OCI-M2 (cell line): ENCODE results near the gene CD209.
"Not testable (repeated sequence)": the region's sequence is repeated elsewhere in the genome, so short reads cannot be mapped to it uniquely, and the experiment has no call there.

Experiments used
- DNase-seq: peaks from one replicate; lab custom pipeline; 2025; ENCODE audit not compliant: unreplicated experiment; lab: John Stamatoyannopoulos, UW

The CD209 gene

GRCh38 chr19:7771072-7771471 lies 23.7 kb upstream of the CD209 start:
- DNase-seq = no peak

- DNase-seq = no peak
Measured at GRCh38 chr19:7769171-7769570, 21.8 kb upstream of the CD209 start.

GRCh38 chr19:7767487-7767886 lies 20.2 kb upstream of the CD209 start:
- DNase-seq = no peak

- DNase-seq = no peak
Measured at GRCh38 chr19:7766535-7766934, 19.2 kb upstream of the CD209 start.

- DNase-seq = not testable (repeated sequence)
Measured at GRCh38 chr19:7765043-7765442, 17.7 kb upstream of the CD209 start.

GRCh38 chr19:7764157-7764556 lies 16.8 kb upstream of the CD209 start:
- not testable (repeated sequence) for DNase-seq

- no peak for DNase-seq
Measured at GRCh38 chr19:7763696-7764095, 16.4 kb upstream of the CD209 start.

- DNase-seq = no peak
Measured at GRCh38 chr19:7762719-7763293, 15.5 kb upstream of the CD209 start, which contains the start of gene CLEC4M. Gene CLEC4M, plus strand, starts transcription at chr19:7763243. Its CDS starts 24 bp downstream, at chr19:7763267.

GRCh38 chr19:7759156-7759555 lies 11.8 kb upstream of the CD209 start:
- no peak for DNase-seq

- no peak for DNase-seq
Measured at GRCh38 chr19:7757358-7757757, 10.0 kb upstream of the CD209 start.

GRCh38 chr19:7756258-7756657 lies 8.9 kb upstream of the CD209 start:
- no peak for DNase-seq

- no peak for DNase-seq
Measured at GRCh38 chr19:7751157-7751783, 3.9 kb upstream of the CD209 start.

GRCh38 chr19:7748756-7749155 lies 1.4 kb upstream of the CD209 start:
- no peak for DNase-seq

- DNase-seq = no peak
Measured at GRCh38 chr19:7748171-7748570, 837 bp upstream of the CD209 start.

GRCh38 chr19:7746306-7746705 lies 1.0 kb downstream of the CD209 start:
- DNase-seq = not testable (repeated sequence)

GRCh38 chr19:7744871-7745650 lies 2.3 kb downstream of the CD209 start:
- no peak for DNase-seq

GRCh38 chr19:7744199-7744786 lies 3.0 kb downstream of the CD209 start:
- DNase-seq = no peak

- no peak for DNase-seq
Measured at GRCh38 chr19:7743425-7743841, 3.9 kb downstream of the CD209 start.

- DNase-seq = no peak
Measured at GRCh38 chr19:7742991-7743390, 4.3 kb downstream of the CD209 start.

GRCh38 chr19:7742575-7742974 lies 4.8 kb downstream of the CD209 start:
- DNase-seq = no peak

- no peak for DNase-seq
Measured at GRCh38 chr19:7740682-7741054, 6.7 kb downstream of the CD209 start.
